Measurements from ENCODE around the gene MACROH2A2.
"Not testable (repeated sequence)": the region's sequence is repeated elsewhere in the genome, so short reads cannot be mapped to it uniquely, and the experiment has no call there.

Gene MACROH2A2

DNA sequence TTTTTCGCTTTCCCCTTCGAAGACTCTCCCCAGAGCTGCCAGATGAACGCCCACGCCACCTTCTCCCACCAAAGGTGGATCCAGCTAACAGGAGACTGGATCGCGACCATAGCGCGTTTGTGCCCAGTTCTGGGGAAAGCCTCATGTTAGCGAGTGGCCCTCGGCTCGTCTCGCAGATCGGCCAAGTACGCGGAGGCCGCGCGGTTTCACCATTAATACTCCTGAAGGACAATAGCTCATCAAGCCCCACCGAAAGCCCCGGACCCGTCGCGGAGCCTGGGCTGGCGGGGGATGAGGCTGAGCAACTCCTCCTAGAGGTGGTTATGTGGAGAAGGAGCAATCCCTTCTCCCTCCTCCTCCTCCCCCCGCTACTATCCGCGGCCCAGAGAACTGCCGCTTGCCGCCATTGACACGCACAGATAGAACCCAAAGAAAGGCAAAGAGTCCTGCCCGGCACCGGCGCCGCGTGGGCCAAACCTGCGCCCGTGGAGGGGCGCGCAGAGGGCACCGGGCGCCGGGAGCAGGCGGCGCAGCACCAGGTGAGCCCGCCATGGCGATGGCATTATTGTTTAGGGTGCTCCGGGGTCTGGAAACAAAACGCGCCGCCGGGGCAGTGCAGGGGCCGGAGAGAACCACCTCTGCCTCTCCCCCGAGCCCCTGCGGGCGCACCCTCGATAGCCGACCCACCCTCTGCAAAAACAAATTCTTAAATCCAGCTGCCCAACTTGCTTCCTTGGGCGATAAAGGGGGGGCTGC is at the start of gene MACROH2A2:
Gene MACROH2A2, plus strand, starts transcription at position 385 of the 756 bp plus-strand sequence. CDS start 22,813 bp downstream, outside the sequence.
- DNase-seq = peak; percentile 61

DNA sequence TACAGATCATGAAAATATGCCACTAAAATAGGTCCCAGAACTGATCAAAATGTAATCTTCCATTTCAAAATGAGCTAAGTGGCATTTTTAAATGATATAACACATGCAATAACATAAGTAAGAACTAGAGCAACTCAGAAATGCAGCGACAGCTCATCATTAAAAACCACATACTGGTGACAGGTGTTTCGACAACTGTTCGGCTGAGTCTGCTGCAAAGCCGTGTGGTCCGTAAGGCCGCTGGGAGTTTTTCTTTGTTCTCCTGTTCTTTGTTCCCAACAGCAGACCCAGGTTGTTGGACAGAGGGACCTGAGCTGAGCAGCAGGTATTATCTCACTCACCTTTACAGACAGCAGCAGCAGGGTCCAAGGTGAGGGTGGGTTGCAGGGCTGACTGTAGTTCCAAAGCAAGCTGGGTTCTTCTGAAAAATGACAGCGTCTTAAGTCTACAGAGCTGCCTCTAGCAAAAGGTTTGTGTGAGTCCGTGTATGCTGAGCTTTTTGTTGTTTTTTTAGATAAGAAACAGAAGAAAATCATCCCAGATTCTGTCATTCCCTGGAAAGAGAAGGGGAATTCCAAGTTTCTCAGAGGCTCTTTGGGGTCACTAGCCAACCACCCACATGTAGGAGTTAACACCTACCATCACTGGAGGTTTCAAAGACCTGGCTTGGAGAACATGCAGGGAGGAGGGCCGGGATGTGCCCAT is 45.4 kb upstream of the MACROH2A2 start:
- no peak for DNase-seq

DNA sequence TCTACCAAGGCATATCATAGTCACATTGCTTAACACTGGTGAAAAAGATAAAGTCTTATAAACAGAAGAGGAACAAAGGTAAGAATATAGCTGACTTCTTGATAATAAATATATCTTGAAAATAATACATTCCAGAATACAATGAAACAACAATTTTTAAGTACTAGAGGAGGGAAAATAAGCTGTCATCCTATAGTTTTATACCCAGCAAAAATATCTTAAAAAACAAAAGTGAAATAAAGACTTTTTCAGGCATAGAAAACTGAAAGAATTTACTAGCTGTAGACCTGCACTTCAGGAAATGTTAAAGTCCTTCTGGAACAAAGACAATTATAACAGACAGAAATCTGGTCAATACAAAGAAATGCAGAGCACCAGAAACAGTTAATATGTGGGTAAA is 21.4 kb upstream of the MACROH2A2 start:
- DNase-seq = no peak

DNA sequence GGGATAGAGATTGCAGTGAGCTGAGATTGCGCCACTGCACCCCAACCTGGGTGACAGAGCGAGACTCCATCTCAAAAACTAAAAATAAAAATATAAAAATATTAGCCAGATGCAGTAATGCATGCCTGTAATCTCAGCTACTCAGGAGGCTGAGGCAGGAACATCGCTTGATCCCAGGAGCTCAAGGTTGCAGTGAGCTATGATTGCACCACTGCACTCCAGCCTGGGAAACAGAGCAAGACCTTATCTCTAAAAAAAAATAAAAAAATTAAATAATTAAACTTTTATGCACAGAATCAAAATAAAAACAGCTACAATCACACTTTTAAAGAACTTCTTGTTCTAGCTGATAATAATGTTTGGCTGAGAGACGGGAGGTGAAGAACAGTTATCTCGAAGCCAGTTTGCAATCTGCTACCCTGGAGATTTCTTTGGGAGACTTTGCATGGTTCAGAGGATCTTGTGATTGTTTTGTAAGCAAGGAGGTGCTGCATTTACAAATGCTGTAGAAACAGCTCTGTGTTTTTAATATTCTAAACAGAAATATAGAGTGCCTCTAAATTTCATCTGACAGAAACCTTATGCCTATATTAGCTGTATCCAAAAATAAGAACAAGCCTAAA is 19.9 kb upstream of the MACROH2A2 start:
- no peak for DNase-seq

DNA sequence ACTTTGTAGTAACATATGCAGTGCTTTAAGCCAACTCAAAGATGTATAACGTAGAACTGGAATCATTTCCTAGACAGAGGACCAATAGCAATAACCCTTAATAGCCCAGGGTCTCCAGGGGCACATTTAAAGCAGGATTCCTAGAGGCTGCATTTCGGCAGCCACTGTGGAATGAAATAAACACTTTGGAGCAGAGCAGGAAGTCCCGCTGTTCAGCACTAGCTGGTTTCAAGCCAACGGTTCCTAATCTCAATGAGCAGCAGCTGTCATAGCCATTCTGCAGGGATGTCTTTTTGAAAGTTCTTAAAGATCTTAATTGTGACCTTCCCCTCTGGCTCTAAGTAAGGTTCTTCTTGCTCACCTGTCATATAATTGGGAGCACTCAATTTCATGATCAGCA is 18.4 kb upstream of the MACROH2A2 start:
- no peak for DNase-seq

DNA sequence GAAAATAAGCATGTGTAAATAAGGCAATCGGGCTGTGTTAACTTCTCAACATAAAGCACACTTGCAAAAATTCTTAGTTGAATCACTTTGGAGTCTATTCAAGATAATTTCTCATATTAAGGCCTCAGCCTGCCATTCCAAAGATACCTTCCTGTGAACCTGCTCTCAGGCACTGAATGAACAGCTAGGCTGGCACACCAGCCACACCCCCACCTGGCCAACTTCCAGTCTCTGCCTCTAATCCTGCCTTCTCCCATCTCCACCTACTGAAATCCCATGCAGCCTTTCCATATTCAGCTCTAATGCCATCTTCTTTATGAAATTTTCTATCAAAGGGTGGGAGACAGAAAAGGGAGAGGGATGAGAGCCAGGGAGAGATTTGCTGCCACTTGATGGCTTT is 17.1 kb upstream of the MACROH2A2 start:
- no peak for DNase-seq

DNA sequence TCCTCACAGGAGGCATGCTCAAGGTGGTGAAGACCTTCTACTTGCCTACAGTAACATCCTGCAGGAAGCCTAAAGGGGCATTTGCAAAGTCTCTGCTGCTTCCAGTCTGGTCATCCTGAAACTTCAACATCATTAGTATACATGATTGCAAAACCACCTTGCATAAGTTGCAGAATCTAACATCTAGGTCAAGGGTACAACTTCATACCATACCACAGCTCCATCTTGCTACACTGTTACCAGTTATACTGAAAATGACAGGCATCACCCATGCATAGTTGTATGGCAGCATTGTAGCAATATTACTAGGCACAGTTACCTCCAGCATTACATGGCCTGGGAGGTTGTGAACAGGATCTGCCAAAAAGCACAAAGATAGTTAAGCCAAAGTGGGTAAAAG is 13.7 kb upstream of the MACROH2A2 start:
- DNase-seq = no peak

DNA sequence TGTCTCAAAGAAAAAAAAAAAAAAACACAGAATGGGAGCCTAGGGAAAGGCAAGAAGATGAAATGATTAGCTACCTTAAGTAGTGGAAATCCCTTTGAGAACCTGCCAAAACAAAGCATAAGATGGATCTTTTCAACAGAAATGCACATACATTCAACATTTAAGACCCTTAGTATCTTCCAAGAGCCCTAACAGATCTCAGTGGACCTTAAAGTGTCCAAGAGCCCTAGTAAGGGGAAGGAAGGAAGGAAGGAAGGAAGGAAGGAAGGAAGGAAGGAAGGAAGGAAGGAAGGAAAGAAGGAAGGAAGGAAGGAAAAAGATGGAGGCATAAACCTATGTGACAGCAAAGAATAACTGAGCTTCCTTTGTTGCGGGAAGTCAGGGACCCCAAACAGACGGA is 11.6 kb upstream of the MACROH2A2 start:
- DNase-seq = no peak

DNA sequence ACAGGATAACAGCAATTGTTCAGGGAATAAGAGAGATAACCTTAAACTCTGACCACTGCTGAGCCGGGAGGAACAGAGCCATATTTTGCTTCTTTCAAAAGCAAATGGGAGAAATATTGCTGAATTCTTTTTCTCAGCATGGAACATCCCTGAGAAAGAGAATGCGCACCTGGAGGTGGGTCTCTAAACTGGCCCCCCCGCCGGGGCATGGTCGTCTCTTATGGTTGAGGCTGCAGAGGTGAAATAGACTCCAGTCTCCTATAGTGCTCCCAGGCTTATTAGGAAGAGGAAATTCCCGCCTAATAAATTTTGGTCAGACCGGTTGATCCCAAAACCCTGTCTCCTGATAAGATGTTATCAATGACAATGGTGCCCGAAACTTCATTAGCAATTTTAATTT is 10.9 kb upstream of the MACROH2A2 start:
- not testable (repeated sequence) for DNase-seq

DNA sequence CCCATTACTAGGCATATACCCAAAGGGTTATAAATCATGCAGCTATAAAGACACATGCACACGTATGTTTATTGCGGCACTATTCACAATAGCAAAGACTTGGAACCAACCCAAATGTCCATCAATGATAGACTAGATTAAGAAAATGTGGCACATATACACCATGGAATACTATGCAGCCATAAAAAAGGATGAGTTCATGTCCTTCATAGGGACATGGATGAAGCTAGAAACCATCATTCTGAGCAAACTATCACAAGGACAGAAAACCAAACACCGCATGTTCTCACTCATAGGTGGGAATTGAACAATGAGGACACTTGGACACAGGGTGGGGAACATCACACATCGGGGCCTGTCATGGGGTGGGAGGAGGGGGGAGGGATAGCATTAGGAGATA is 5.6 kb upstream of the MACROH2A2 start:
- not testable (repeated sequence) for DNase-seq

DNA sequence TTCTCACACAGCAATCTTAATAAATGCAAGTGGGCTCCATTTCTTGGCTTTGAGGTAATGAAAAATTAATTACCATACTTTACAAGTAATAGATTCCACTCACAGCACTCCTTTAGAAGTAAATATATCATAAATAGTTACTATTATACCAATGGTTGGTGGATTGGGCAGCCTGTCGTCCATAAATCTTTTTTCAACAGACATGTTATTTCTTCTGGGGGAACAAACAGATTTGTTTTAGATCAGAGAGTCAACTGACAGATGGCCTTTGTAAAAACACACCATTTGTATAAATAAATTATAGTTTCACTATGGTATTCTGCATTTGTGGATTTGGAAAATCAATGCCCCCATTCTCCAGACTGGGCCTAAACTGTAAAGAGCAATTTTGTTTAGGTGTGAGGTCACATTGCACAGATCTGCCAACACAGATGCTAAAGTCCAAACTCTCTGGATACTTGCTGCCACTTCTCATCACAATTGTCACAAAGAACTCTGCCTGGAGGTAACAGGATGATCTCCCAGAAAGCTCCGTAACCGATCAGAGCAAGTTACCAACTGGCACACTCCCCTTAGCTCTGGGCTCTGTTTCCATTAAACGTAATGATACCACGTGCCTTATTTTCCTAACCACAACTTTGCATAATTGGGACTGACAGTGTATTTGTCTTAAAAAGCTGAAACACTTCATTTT is 4.5 kb upstream of the MACROH2A2 start:
- no peak for DNase-seq

DNA sequence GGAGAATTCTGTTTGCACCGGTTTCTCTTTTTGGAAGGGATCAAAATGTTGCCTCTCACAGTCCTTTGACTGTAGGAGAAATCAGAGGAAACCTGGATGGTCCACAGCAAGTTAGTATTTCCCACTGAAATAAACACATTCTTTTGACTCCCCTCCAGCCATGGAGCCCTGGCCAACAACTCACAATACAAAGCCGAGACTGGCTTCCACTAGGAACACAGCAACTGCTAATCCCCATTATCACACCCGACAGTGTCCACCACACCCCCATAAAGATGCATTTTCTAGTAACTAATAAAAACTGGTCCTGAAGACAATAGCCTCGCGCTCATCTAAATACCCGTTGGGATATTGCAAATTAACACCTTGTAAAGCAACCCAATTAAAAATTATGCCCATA is 798 bp upstream of the MACROH2A2 start:
- DNase-seq = no peak

DNA sequence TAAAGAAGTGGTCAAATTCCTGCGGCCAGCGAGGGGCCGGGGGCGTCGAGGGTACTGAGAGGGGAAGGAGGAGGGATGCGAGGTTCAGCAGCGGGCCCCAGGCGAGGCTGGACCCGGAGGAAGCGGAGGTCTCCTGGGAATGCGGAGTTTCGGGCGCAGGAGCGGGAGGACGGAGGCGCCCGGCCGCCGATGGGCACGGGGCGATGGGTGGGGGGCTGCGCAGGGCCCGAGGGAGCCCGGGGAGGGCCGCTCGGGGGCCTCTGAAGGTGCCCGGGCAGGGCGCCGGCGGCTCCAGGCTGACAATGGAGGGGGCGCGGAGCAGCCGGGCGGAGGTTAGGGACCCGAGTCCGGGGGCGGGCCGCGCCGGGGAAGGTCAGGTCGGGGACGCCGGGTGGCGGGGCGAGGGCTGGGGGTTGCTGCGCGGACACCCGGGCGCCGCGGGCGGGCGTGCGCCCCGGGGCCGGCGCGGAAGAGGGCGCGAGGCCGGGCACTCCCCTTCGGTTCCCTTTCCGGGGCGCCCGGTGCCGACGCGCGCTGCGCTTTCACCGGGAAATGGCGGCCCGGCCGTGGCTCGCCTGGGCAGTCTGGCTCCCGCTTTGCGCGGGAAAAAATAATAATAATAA is 683 bp downstream of the MACROH2A2 start:
- DNase-seq = peak; percentile 8

DNA sequence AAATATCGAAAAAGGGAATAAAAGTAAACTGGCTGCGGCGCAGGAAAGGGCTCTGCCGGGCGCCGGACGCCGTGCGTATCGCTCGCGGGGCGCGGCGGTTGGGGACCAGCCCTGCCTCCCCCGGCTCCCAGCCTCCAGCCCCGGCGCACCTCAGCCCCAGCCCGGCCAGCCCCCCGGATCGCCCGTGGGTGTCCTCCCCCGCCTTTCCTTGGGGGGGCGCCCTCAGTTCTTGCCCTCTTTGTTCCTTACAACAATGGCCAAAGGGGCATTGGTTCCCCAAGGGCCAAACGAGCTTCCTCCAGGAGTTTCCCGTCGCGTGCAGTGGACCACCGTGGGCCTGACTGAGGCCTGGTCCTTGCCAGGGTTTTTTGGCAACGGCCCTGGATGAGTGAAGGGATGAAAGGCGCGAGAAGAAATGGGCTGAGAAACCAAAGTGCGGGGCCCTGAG is 1.2 kb downstream of the MACROH2A2 start:
- no peak for DNase-seq

DNA sequence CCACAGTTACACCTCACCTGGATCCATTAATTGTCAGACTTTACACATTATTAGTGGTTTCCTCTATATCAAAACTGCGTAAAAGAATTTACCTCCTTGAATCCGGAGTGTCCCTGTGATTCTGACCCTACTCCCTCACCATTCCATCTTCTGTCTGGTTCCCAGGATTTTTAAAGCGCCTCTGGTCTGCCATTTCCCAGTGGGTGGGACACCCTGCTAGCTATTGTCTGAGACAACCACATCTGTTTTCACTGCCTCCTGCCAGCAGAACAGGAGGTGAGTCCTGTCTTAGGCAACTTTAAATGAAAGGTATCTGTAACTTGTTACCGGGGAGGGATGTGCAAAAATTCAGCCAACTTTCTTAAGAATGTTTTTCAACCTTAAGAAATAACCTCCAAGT is 2.3 kb downstream of the MACROH2A2 start:
- no peak for DNase-seq

DNA sequence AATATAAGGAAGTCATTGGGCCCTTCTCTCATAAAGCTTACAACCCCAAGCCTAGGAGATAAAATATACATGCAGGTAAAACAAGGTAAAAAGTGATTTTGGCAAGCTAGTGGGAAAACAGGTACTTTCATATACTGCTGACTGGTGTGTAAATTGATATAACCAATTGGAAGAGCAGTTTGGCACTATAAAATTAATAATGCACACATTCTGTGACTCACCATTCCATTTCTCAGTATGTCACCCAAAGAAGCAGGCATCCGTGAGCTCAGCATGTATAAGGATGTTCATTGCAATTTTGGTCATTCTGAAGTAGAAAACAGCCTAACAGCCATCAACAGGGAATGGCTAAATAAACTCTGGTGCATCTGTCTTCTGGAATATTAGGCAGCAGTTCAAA is 2.9 kb downstream of the MACROH2A2 start:
- DNase-seq = no peak

DNA sequence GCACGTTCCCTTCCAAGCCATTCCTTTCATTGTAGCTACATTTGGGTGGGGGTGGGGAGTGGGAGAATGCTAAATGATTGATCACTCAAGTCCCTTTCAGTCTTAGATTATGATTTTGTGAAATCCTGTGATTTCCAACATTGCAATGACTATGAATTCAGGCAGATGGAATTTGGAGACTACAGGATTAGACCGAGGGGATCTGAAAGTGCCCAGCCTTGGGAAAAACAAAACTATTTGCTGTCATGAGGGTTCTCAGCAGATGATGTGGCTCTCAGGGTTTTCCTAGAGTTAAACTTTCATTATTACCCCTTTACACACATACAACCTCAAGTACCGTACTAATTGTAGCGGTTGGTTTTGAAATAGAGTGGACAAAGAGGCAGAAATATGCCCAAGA is 4.7 kb downstream of the MACROH2A2 start:
- DNase-seq = no peak

DNA sequence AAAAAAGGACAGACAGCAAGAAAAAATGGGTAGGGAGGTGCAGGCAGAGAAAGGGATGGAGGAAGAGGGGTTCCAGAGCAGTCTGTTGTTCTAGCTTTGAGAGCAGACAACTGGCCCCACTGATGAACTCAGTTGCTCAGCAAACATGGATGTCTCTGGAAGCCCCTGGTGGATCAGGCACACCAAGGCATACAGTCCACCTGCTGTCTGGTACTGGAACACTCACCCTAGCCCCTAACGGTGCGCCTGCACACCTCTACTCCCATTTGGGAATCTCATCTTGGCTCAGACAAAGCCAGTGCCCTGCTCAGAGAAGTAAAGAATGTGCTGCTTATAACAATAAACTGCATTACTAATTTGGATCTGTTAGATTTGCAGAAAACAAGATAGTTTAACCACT is 7.7 kb downstream of the MACROH2A2 start:
- DNase-seq = no peak

DNA sequence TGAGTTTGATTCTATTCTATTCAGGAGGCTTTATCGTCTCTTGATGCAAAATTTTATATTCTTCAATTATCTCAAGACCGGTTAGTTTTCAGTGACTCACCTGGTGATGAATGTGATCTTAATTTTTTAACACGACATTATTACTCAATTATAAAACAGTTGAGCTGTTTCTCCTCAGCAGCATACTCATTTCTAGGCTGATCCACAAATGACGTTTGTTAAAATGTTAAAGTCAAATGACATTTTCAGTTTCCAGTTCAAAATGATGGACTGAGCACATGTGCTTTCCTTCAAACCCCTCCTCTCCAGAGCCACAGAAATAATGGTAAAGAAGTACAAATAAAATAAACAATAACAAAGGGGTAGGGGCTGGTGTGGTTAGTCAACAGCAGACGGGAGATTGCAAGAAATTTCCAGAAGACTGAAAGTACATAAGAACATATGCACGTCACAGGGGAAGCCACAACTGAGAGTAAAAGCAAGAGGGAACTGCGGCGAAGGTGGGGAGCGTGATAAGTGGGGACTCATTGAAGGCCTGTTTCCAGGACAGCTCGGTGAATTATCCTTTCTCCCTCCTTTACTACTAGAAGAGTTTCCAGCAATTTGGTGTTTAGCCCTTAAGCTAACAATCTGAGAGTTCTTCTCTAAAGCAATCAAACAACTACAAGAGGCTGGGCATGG is 10.9 kb downstream of the MACROH2A2 start:
- no peak for DNase-seq

DNA sequence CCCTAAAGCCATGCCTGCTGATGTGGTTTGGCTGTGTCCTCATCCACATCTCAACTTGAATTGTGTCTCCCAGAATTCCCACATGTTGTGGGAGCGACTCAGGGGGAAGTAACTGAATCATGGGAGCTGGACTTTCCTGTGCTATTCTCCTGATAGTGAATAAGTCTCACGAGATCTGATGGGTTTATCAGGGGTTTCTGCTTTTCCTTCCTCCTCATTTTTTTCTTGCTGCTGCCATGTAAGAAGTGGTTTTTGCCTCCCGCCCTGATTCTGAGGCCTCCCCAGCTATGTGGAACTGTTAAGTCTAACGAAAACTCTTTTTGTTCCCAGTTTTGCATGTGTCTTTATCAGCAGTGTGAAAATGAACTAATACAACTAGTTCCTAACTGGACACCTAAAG is 11.8 kb downstream of the MACROH2A2 start:
- no peak for DNase-seq

DNA sequence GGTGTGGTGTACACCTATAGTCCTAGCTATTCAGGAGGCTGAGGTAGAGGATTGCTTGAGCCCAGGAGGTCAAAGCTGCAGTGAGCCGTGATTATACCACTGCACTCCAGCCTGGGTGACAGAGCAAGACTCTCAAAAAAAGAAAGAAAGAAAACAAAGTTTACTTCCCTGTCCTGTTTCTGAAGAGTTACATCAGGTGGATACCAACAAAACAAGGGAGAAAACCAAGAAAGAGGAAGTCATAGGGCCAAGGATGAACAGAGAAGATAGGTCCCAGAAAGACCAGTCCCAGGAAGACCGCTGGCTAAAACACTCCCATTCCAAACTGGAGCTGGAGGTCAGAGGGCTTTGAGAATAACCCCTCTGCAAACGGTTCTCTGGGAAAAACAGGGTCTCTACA is 13.5 kb downstream of the MACROH2A2 start:
- no peak for DNase-seq

DNA sequence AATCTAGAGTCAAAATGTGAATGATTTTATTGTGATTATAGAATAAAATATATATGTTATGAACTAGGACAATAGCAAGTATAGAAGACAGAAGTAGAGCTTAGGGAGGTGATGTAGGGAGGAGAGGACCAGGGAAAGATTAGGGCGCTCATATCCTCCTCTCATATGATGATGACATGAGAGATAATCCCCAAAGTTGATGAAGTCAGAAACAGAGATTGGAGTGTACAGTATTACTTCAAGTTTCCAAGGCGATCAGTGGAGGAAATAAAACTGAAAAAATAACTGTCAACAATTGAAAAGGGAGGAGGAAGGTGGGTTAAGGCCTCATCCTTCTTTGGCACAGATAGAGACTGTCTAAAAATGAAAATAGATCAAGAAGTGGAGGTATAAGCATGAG is 14.9 kb downstream of the MACROH2A2 start:
- no peak for DNase-seq
